Pericardium fibroblast (primary cell): ENCODE data around the gene DYNC1H1. TPM values are rescaled to one million over a fixed set of nuclear protein-coding genes. Genes with fewer than 3 reads are reported as not detected.

Experiments
- total RNA-seq: library from RNA; depleted of rRNA; stranded (reverse); fragments of >200 nt; gene quantifications from 2 replicates; pipeline ENCODE4 v1.2.3, GENCODE V29; 2015

DYNC1H1 gene
- total RNA-seq = 213 and 298 TPM in 2 replicates

GRCh38 chr14:101964297-101965180, at the start of gene DYNC1H1:
Gene DYNC1H1, plus strand, starts transcription at chr14:101964573. Its CDS starts 119 bp downstream, at chr14:101964692.

GRCh38 chr14:102086972-102087761, 122.8 kb downstream of the DYNC1H1 start, which contains the start of gene HSP90AA1:
Gene HSP90AA1, minus strand, starts transcription at chr14:102087044. Its CDS starts 666 bp downstream, at chr14:102086378.

Other genes with a start within 250 kb of the DYNC1H1 start
- gene PPP2R5C, start 202.9 kb upstream of the DYNC1H1 start, total RNA-seq = 43.6 and 51.1 TPM in 2 replicates
- gene HSP90AA1, start 122.5 kb downstream of the DYNC1H1 start, total RNA-seq = 190 and 196 TPM in 2 replicates
- gene WDR20, start 175.3 kb downstream of the DYNC1H1 start, total RNA-seq = 9.0 and 9.9 TPM in 2 replicates